ENCODE measurements around the gene POLR3E.

The POLR3E gene

GRCh38 chr16:22374311-22375116 lies 77.3 kb downstream of the POLR3E start, which contains the start of gene CDR2:
Gene CDR2 (minus strand): TSS chr16:22374619. CDS start chr16:22374309, 310 bp downstream.
- H3K4me3 ChIP-seq (ENCODE audit: low read length) = peak within 1 kb of the TSS; percentile 86
- TF ChIP-seq CTCF (conservative IDR thresholded peaks at IDR 0.05; ENCODE audit: low read length) = no peak

GRCh38 chr16:22375117-22375962 lies 78.1 kb downstream of the POLR3E start:
- peak overlapping the region; percentile 76 for H3K4me3 ChIP-seq (ENCODE audit: low read length)
- no peak for TF ChIP-seq CTCF (conservative IDR thresholded peaks at IDR 0.05; ENCODE audit: low read length)
- no peak for DNase-seq (ENCODE audit: low read depth)

More at GRCh38 chr16:22374311-22375116, 77.3 kb downstream of the POLR3E start, which contains the start of gene CDR2:
- DNase-seq (ENCODE audit: low read depth) = peak; percentile 96

GRCh38 chr16:22375963-22376640 lies 78.9 kb downstream of the POLR3E start:
- H3K4me3 ChIP-seq (ENCODE audit: low read length) = no peak overlapping the region
- no peak for DNase-seq (ENCODE audit: low read depth)
- no peak for TF ChIP-seq CTCF (conservative IDR thresholded peaks at IDR 0.05; ENCODE audit: low read length)

- no peak for TF ChIP-seq CTCF (conservative IDR thresholded peaks at IDR 0.05; ENCODE audit: low read length)
- DNase-seq (ENCODE audit: low read depth) = no peak
- H3K4me3 ChIP-seq (ENCODE audit: low read length) = no peak overlapping the region
Observed at GRCh38 chr16:22379656-22380055, 82.4 kb downstream of the POLR3E start.

- TF ChIP-seq CTCF (conservative IDR thresholded peaks at IDR 0.05; ENCODE audit: low read length) = no peak
- DNase-seq (ENCODE audit: low read depth) = peak; percentile 65
- H3K4me3 ChIP-seq (ENCODE audit: low read length) = no peak overlapping the region
Observed at GRCh38 chr16:22380529-22380928, 83.3 kb downstream of the POLR3E start.

GRCh38 chr16:22381392-22381791 lies 84.2 kb downstream of the POLR3E start:
- TF ChIP-seq CTCF (conservative IDR thresholded peaks at IDR 0.05; ENCODE audit: low read length) = no peak
- no peak for DNase-seq (ENCODE audit: low read depth)
- no peak overlapping the region for H3K4me3 ChIP-seq (ENCODE audit: low read length)
